HG03097 (cell line): ENCODE data around the gene CTF1.

ENCODE experiments used
- ATAC-seq: cut with Tn5 transposase; IDR thresholded peaks from one replicate; pipeline ENCODE4 v1.9.1; 2021; ENCODE audit not compliant: unreplicated experiment, low FRiP score

The CTF1 gene

DNA sequence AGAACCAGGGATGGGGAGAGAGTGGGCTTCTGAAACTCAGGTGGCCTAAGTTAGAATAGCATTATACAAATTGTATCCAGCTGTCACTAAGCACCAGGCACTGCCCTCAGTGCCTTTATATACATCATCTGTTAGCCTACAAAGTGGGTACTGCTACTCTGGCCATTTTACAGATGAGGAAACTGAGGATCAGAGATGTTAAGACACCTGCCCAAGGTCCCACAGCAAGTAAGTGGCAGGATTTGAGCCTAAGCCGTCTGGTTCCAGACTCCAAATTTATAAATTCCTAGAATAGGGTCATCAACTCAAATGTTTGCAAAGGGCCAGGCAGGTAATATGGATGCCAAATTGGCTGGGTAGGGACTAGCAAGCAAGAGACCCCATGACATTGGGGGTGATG lies 54.8 kb downstream of the CTF1 start:
- ATAC-seq: no peak

DNA sequence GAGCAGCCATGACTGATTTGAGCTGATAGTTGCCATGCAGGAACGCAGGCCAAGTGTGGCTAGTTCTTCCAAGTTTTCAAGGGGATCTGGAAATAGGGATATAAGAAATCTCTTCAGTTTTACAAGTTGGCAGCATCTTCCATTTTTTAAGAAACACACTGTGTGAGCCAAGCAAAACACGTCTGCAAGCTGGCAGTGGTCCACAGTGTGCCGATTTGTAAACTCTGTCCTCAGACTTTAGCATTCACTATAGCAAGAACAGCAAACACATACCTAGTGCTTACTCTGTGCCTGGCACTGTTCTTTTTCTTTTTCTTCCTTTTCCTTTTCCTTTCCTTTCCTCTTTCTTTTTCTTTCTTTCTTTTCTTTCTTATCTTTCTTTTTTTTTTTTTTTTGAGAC lies 55.3 kb downstream of the CTF1 start:
- ATAC-seq: no peak

DNA sequence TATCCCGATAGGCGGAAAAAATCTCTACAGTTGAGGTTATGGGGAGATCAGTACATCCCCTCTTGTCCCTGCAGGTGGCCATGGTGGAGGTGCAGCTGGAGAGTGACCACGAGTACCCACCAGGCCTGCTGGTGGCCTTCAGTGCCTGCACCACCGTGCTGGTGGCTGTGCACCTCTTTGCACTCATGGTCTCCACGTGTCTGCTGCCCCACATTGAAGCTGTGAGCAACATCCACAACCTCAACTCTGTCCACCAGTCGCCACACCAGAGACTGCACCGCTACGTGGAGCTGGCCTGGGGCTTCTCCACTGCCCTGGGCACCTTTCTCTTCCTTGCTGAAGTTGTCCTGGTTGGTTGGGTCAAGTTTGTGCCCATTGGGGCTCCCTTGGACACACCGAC lies 56.7 kb downstream of the CTF1 start:
- ATAC-seq: no peak
